Urothelium cell line (cell line): Measurements from ENCODE around the gene GABRB1.
"Not testable (repeated sequence)": the region's sequence is repeated elsewhere in the genome, so short reads cannot be mapped to it uniquely, and the experiment has no call there.

Source experiments
- DNase-seq: peaks from one replicate; pipeline ENCODE4 v3.0.0; 2011; ENCODE audit warnings: low spot score, mixed read lengths
- FAIRE-seq: peaks from 2 replicates; lab custom pipeline; 2011; peaks lifted over from hg19 to GRCh38; lab: Jason Lieb, UNC

The GABRB1 gene

GRCh38 chr4:47274901-47275300, 243.5 kb downstream of the GABRB1 start:
- FAIRE-seq (no peak), DNase-seq (no peak)

DNA sequence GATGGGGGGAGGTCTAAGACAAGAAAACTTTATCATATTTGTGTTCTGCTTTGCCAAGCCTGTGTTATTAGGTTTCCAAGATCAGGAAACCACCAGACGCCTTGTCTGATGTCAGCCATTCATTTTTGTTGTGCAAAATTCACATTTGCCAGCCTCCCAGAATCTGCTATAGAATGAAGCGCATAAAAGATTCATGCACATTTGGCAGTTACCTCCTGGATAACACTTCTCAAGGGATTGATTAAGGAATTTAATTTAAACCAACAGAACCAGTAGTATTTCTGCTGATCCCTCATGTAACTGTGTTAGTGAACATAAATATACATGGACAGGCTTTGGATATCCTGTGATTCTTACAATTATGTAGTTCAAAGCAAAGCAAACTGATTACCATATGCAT, 244.2 kb downstream of the GABRB1 start:
- DNase-seq, result no peak
- no peak for FAIRE-seq

- no peak for DNase-seq
- FAIRE-seq, result no peak
Measured at GRCh38 chr4:47278631-47279030, 247.3 kb downstream of the GABRB1 start.

DNA sequence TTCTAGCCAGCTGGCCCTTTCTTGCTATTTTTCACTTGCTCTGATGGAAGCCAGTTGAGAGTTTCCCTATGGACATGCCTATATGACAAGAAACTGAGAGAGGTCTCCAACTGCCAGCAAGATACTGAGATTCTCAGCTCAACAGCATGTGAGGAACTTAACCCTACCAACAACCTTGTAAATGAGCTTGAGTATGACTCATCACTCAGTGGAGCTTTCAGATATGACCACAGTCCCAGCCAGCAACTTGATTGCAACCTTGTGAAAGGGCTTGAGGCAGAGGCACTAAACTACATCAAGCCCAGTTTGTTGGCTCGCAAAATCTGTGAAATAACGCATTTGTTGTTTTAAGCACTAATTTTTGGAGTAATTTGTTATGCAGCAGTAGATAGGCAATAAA, 256.4 kb downstream of the GABRB1 start:
- DNase-seq (peak; percentile 51), FAIRE-seq (no peak)

DNA sequence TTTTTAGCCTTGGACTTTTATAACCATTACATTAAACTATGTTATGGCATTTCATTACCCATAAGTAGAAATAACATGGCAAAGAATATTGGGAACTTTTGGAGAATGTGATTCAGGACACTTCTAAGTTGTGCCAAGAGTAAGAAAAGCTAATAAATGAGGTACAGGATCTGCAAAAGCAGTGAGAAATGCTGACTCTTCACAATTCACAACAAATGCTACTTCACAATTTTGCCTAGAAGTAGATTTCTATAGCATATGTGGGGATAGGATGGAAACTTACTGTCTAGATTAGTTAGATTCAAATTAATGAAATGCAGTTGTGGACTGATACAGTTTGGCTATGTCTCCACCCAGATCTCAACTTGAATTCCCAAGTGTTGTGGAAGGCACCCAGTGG, 258.4 kb downstream of the GABRB1 start:
- DNase-seq (no peak), FAIRE-seq (no peak)

GRCh38 chr4:47290873-47291272, 259.5 kb downstream of the GABRB1 start:
- not testable (repeated sequence) for DNase-seq, FAIRE-seq

- DNase-seq (no peak), FAIRE-seq (no peak)
Measured at GRCh38 chr4:47309165-47309564, 277.8 kb downstream of the GABRB1 start.

DNA sequence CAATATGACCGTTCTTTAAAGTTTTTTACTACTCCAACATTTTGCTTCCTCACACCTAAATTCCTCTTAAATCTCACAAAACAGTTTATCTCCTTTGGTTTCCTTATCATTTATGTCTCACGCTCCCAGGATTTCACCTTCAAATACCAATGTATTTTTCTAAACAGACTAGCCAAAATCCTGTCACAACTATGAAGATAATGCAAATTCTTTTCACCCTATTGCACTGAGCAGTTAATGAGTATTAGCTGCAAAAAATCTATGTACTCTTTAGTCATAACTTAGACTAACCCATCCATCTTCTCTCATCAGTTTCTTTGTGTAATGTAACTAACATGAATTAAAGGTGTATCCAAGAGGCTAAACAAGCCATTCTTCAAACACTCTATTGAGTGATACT, 280.8 kb downstream of the GABRB1 start:
- no peak for DNase-seq
- FAIRE-seq, result no peak

DNA sequence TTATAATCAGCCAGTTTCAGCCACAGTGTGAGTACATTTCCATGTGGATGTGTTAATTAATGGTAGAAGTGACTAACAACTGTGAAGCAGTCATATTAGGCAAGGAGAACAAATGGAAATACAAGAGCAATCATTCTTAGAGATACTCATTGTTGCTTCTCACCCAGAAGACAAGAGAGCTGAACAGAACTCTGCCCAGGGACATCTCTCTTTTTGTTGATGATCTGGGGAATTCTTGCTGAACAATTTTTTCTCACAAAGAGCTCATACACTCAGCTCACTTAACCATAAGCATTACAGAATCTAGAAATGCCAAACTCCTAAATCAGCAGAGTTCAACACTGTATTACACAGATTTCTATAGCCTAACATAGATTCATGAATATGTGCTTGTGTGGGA, 282.0 kb downstream of the GABRB1 start:
- no peak for DNase-seq
- FAIRE-seq, result no peak

- no peak for FAIRE-seq
- no peak for DNase-seq
Measured at GRCh38 chr4:47315346-47315745, 284.0 kb downstream of the GABRB1 start.

- FAIRE-seq, result no peak
- DNase-seq, result no peak
Measured at GRCh38 chr4:47326025-47326424, 294.7 kb downstream of the GABRB1 start.

- DNase-seq, result no peak
- FAIRE-seq, result no peak
Measured at GRCh38 chr4:47330866-47331265, 299.5 kb downstream of the GABRB1 start.

DNA sequence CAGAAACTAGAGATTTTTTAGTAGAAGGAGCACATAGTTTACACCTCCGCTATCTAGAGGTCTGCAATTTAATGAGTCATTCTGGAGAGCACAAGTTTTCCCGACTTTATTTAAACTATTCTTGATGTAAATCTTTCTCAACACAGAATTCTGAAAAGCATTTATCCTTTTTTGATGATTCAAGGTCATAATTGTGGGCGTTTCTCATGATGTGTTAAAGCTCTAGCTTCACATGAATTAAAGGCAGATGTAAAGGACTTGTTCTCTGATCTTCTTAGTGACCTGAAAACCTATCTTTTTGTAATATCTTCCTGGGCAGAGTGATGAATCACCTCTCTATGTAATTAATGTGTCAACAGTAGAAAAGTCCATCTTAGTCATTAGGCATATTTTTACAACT, 303.3 kb downstream of the GABRB1 start:
- DNase-seq (peak; percentile 9), FAIRE-seq (no peak)

DNA sequence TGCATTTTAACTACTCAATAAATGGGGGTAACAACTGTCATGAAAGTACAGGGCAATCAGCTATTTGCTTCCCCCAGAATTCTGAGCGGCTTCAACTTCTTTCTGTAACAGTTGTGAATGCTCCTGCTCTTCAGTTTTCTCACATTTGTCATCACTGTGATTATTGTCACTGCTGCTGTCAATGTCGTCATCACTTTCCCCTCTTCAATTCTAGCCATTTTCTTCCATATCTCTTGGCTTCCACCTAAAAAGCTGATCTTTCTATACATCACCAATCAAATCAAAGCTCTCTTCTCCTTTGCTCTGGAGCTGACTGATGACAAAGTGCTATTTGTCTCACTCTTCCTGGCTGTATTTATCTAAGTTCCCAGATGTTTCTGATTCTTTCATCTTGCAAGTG, 306.5 kb downstream of the GABRB1 start:
- FAIRE-seq, result no peak
- DNase-seq, result no peak

- no peak for DNase-seq
- FAIRE-seq, result no peak
Measured at GRCh38 chr4:47340914-47341313, 309.5 kb downstream of the GABRB1 start.

DNA sequence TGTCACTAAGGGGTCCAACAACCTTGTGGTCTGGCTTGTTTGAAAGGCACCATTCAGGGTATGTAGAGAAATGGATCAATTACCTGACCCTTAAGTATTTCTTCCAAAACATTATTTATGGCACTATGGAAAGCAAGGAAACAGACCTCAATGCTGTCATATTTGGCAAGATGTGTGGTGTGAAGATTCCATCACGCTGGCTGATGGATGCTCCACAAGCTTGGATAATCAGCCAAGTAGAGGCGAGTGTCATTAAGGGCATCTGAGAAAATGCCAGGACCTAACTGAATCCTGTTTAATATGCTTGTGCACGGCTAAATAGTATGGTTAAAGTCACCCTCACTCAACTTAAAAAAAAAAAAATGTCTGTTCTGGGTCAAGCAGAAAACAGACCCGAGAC, 311.4 kb downstream of the GABRB1 start:
- FAIRE-seq (no peak), DNase-seq (no peak)

DNA sequence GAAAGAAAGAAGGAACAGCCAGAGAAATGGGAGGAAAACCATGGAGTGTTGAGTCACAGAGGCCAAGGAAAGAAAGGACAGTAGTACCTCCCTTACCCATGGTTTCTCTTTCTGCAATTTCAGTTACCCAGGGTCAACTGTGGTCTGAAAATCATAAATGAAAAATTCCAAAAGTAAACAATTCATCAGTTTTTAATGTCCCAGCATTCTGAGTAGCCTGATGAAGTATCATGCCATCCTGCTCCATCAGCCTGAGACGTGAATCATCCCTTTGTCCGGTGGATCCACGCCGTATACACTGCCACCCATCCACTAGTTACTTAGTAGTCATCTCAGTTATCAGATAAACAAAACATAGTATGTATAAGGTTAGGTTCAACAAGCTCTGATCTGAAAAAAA, 318.0 kb downstream of the GABRB1 start:
- DNase-seq (peak; percentile 18), FAIRE-seq (no peak)

GRCh38 chr4:47355568-47355967, 324.2 kb downstream of the GABRB1 start:
- no peak for FAIRE-seq

DNA sequence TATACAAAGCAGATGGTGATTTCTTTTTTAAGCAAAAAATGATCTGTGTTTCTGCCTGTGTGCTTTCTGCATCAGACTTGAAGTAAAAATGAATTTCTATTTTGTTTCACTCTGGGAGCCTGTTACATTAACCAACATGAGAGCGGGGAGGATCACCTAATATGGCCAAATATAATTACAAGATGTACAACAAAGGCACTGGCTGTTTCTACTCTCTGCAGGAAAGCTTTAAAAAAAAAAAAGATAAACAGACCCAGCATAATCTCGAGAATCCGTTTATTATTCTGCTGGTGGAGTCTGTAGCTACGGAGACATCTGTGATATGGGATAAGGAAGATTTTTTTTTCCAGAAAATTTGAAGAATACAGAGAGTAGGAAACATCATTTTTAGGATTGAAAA, 328.5 kb downstream of the GABRB1 start:
- no peak for DNase-seq
- no peak for FAIRE-seq

More at GRCh38 chr4:47355568-47355967, 324.2 kb downstream of the GABRB1 start:
- no peak for DNase-seq

DNA sequence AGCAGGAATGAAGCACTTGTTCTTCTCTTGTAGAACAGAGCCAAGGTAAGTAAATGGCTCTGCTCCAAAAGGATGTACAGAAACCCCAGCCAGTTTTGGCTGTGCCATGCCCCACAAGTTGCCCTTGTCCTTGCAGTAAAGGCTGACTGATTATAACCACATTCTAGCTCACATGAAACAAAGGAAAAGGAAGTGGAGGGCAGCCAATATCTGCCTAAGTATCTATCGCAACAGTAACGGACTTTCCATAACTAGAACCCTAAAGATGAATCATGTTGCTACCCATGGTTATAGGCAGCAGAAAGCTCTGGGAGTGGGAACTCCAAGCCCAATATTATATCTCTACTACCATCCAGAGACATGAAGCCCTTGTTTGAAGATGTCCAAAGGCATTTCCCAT, 336.4 kb downstream of the GABRB1 start:
- DNase-seq, result no peak
- no peak for FAIRE-seq

GRCh38 chr4:47368211-47368610, 336.8 kb downstream of the GABRB1 start:
- FAIRE-seq, result no peak
- DNase-seq, result no peak

DNA sequence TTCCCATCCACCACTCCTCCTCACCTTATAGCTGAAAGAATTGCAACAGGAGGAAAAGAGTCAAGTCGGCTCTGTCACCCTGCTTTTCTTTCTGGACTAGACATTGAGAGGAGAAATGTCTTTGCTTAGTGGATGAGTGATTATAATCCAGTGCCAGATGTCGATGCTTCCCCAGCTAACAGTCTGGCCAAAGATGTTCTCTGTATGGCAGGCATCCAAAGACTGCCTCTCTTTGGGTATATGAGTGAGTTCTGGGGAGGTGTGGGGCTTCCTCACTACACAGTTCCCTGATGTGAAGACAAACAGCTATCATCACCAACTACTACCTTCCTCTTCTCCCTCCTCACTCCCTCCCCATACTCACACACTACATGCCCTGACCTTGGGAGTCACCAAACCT, 341.2 kb downstream of the GABRB1 start:
- FAIRE-seq (no peak), DNase-seq (no peak)

GRCh38 chr4:47373174-47373573, 341.8 kb downstream of the GABRB1 start:
- DNase-seq, result no peak
- FAIRE-seq, result no peak

DNA sequence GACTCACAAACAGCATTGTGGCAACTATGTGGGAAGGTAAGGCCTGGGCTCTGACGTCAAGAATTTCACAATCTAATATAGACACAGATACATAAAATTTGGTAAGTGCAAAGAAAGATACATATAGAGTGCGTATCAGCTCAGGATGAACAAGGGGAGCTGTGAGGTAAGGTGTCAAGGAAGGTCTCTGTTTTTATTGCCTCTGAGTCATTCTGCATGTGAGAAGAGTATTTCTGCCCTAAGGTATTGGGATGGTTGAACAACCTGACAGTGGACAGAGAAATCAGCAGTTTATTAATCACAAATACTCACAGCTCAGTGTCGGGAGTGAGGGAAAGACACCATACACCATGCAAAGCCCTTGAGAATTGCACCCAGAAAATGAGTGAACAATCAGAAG, 342.3 kb downstream of the GABRB1 start:
- no peak for FAIRE-seq
- no peak for DNase-seq
